ENCODE data around the gene ENTPD5.
A peak's percentile ranks its signal among the peaks of the same experiment; 100 is the strongest.
"Not testable (repeated sequence)": the region's sequence is repeated elsewhere in the genome, so short reads cannot be mapped to it uniquely, and the experiment has no call there.

Gene ENTPD5

GRCh38 chr14:73936548-73936947 is 82.5 kb downstream of the ENTPD5 start:
- no peak for TF ChIP-seq CTCF (IDR thresholded peaks at IDR 0.05; ENCODE audit: control insufficient read depth, insufficient read depth, low read depth, low read length, missing control alignments)
- no peak overlapping the region for H3K4me3 ChIP-seq (ENCODE audit: control insufficient read depth, low read depth, low read length)
- no peak for DNase-seq (ENCODE audit: low read depth)

GRCh38 chr14:73935666-73936065 is 83.4 kb downstream of the ENTPD5 start:
- TF ChIP-seq CTCF (IDR thresholded peaks at IDR 0.05; ENCODE audit: control insufficient read depth, insufficient read depth, low read depth, low read length, missing control alignments): peak; percentile 22
- no peak overlapping the region for H3K4me3 ChIP-seq (ENCODE audit: control insufficient read depth, low read depth, low read length)
- no peak for DNase-seq (ENCODE audit: low read depth)

DNA sequence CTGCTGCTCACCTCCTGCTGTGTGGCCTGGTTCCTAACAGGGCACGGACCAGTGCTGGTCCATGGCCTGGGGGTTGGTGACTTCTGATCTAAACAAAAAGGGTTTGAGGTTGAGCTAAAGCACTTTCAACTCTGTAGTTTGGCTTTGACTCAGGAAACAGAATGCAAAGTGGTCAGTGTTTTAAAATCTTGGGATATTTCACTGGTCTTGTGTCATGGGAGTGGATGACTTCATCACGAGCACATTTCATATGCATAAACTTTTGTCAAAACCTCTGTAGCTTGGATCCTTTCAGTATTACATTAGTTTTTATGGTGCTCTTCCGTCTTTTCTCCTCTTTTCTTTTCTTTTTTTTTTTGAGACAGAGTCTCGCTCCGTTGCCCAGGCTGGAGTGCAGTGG is 94.8 kb downstream of the ENTPD5 start:
- H3K4me3 ChIP-seq (ENCODE audit: control insufficient read depth, low read depth, low read length): no peak overlapping the region
- DNase-seq (ENCODE audit: low read depth): no peak
- no peak for TF ChIP-seq CTCF (IDR thresholded peaks at IDR 0.05; ENCODE audit: control insufficient read depth, insufficient read depth, low read depth, low read length, missing control alignments)

DNA sequence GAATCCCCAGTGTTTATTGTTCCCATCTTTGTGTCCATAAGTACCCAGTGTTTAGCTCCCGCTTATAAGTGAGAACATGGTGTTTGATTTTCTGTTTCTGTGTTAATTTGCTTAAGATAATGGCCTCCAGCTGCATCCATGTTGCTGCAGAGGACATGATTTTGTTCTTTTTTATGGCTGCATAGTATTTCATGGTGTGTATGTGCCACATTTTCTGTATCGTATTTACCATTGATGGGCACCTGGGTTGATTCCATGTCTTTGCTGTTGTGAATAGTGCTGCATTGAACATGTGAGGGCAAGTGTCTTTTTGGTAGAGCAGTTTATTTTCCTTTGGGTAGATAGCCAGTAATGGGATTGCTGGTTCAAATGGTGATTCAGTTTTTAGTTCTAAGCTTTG is 99.6 kb downstream of the ENTPD5 start:
- not testable (repeated sequence) for DNase-seq (ENCODE audit: low read depth); H3K4me3 ChIP-seq (ENCODE audit: control insufficient read depth, low read depth, low read length)

DNA sequence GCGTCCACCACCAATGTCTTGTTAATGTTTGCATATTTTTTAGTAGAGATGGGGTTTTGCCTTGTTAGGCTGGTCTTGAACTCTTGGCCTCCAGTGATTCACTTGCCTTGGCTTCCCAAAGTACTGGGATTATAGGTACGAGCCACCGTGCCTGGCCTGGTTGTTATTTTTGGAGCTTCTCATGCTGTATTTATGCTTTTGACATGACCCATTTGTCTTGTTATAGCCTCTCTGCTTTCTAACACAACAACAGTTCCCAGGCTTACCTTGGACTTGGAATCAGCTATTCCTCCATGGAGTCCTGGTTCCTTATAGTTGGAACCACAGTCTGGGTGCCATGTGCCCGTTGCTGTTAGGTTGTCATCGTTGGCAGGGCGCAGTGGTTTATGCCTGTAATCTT is 102.8 kb downstream of the ENTPD5 start:
- no peak for DNase-seq (ENCODE audit: low read depth)
- no peak for TF ChIP-seq CTCF (IDR thresholded peaks at IDR 0.05; ENCODE audit: control insufficient read depth, insufficient read depth, low read depth, low read length, missing control alignments)
- H3K4me3 ChIP-seq (ENCODE audit: control insufficient read depth, low read depth, low read length): no peak overlapping the region

DNA sequence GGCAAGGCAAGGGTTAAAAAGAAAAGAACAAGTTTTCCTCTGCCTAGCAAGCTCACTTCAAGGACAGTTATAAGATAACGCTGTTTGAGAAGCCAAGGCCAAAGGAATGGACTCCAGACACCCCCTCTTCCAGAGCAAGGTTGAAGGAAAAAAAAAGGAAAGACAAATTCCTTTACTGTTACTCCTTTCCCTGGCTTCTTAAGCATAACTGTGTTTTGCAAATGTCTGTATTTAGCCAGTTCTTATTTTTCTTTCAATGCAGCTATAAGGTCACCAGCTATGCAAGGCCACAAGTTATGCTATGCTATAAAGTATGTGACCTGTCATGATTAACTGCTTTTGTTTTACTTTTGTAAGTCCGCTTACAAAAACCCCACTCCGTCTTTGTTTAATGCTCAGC is 105.8 kb downstream of the ENTPD5 start:
- TF ChIP-seq CTCF (IDR thresholded peaks at IDR 0.05; ENCODE audit: control insufficient read depth, insufficient read depth, low read depth, low read length, missing control alignments): no peak
- no peak for DNase-seq (ENCODE audit: low read depth)
- no peak overlapping the region for H3K4me3 ChIP-seq (ENCODE audit: control insufficient read depth, low read depth, low read length)

GRCh38 chr14:73909681-73910080 is 109.4 kb downstream of the ENTPD5 start:
- no peak overlapping the region for H3K4me3 ChIP-seq (ENCODE audit: control insufficient read depth, low read depth, low read length)
- no peak for TF ChIP-seq CTCF (IDR thresholded peaks at IDR 0.05; ENCODE audit: control insufficient read depth, insufficient read depth, low read depth, low read length, missing control alignments)
- DNase-seq (ENCODE audit: low read depth): no peak

Measured in AG09309 (cell line).